Right lobe of liver (tissue), 4 donors: Measurements from ENCODE around the gene CTNND2.
A peak's percentile ranks its signal among the peaks of the same experiment; 100 is the strongest.

Source experiments
- CTCF ChIP-seq, 4 donors: fragments of 200-600 bp in 3 of 4; fragments of 450-650 bp in 1 of 4; IDR thresholded peaks; one replicate each; pipeline versions ENCODE4 v1.5.1 to v1.8.0; 2016 to 2022; ENCODE audit warnings: antibody characterized with exemption in 4 of 4, mild to moderate bottlenecking in 2 of 4
- POLR2A ChIP-seq: fragments of 450-650 bp; IDR thresholded peaks from one replicate; pipeline ENCODE4 v1.6.1; 2017; ENCODE audit warnings: antibody characterized with exemption, mild to moderate bottlenecking
- donor health status: DM: no; HTN: no; CAD: no.
- donor health status: DM: no; HTN: no; CAD: no.
- donor health status: DM: no; HTN: yes; CAD: no.

GRCh38 chr5:11719888-11720481, 184.3 kb downstream of the CTNND2 start:
- TF ChIP-seq CTCF (IDR thresholded peaks at IDR 0.05) (peak; percentile 47 to 62 (median 53)), POLR2A (no peak)
